GM18526 (cell line): Measurements from ENCODE around the gene SPNS2.

ENCODE experiments used
- POLR2A ChIP-seq: IDR thresholded peaks from 3 replicates; pipeline ENCODE4 v1.6.1; 2011; ENCODE audit not compliant: insufficient read length; ENCODE audit errors: extremely low read depth

SPNS2 gene

DNA sequence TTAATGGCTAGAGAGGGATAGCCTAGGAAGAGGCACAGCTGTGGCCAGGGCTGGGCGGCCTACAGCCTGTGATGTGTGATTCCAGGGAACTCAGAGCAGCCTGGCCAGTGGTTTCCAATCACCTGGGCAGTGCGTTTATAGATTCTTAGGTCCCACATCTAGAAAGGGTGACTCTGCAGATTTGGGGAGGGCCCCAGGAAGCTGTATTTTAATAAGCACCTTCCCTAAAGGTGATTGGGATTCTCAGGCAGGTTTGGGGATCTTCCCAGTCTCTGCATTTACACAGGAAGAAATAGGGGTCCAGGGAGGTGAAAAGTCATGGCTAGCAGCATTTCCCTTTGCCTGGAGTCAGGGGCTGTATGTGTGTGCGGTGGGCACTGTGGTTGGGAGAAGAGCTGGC, 9.5 kb downstream of the SPNS2 start:
- no peak for TF ChIP-seq POLR2A

GRCh38 chr17:4509401-4509800, 10.7 kb downstream of the SPNS2 start:
- TF ChIP-seq POLR2A: no peak

DNA sequence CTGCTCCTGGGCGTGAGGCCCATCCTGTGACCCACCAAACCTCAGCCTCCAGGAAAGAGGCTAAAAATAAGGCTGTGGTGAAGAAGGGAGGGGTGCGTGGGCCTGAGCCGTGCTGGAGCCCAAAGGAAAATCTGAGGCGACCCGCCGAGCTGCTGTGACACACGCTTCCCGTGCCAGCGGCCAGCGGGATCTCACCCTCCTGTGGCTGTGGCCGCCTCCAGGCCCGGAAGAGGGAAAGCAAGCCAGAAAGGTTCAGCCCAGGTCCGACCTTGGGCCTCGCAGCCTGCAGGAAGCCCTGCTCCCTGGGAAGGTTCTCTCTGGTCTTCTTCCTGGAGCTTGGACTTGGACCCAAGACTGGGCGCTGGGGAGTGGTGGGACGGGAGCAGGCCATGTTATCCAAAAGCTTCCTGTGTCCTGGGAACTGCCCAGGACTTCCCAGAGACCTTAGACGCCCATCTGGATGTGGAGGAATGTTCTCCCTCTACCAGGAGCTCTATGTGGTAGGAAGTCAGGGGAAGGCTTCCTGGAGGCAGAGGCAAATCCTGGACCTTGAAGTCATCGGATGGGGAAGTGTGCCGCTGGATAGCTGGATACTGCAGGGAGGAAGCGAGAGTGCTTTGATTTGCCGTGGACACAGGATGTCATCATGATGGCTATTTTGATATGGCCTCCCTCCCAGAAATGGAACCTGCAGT, 11.4 kb downstream of the SPNS2 start:
- TF ChIP-seq POLR2A: no peak

GRCh38 chr17:4510618-4510941, 11.9 kb downstream of the SPNS2 start:
- no peak for TF ChIP-seq POLR2A

- no peak for TF ChIP-seq POLR2A
Measured at GRCh38 chr17:4511199-4511932, 12.7 kb downstream of the SPNS2 start.

DNA sequence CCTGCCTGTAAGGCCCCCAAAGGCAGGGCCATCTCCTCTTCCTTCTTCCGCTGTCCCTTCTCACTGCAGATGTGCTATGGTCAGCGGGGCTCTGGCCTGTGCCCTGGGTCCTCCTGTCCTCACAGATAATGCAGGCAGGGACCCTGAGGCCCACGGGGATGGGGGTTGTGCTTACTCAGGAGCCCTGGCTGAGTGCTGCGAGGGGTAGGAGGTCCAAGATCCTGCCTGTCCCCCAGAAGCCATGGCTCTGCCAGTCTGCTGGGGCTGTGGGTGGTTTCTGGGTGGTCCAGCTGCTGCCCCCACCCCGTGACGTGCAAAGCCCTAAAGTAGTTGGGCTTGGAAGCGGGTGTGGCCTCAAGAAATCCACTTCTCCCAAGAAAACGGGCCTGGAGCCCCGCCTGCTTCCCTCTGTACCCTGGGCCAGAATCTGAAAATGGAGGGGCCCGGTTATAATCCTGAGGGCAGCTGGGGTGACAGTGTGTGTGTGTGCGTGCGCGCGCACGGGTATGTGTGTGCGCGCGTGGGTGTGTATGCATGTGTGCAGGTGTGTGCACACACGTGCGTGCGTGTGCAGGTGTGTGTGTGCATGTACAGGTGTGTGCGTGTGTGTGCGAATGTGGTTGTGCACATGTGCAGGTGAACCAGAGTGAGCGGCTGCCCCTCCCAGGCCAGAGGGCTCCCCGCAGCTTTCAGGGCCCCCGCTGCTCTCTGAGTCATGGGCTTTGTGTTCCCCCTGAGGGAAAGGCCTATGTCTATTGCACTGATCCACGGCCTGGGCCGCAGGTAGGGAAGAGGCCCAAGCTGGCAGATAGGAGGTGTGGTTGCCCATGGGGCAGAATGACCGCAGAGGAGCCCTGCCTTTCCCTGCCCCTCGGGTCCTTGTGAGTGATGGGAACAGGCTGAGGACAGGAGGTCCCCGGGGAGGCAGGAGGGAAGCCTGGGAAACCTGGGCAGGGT, 13.8 kb downstream of the SPNS2 start:
- no peak for TF ChIP-seq POLR2A

GRCh38 chr17:4513113-4514032, 14.7 kb downstream of the SPNS2 start:
- TF ChIP-seq POLR2A: no peak

GRCh38 chr17:4514206-4514605, 15.5 kb downstream of the SPNS2 start:
- TF ChIP-seq POLR2A: no peak

GRCh38 chr17:4514779-4515178, 16.1 kb downstream of the SPNS2 start:
- TF ChIP-seq POLR2A: no peak

DNA sequence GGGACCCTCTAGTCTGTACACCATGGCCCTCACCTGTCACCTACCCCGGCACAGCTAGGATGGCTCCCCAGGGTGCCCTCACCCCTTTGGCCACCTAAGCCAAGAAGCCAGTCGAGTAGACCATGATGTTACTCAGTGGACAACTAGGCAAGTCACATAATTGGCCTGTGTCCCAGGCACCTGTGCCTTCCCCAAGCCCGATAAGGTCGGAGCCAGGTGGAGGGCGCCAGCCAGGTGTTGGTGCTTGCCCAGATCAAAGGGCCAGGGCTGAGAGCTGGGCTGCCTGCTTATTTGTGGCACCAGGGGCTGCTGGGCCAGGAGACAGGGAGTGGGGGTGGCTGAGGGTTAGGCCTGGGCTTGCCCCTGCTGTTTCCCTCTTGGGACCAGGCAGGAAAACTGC, 16.8 kb downstream of the SPNS2 start:
- no peak for TF ChIP-seq POLR2A

DNA sequence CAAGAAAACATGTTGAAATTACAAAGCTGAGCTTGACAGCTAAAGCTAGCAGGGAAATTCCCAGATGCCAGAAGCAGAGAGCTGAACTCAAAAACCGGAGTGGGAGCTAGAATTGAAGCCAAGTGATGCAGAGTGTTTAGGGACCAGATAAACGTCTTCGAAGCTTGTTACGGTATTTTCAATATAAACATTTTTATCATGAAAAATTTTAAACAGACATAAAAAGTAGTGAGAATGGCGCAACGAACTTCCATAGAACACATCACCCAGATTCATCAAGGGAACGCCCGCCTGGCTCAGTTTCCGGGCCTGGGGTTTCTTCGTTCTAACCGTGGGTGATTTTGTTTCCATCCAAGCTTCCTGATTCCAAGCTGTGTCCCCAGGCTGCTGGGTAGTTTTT, 18.1 kb downstream of the SPNS2 start:
- no peak for TF ChIP-seq POLR2A

DNA sequence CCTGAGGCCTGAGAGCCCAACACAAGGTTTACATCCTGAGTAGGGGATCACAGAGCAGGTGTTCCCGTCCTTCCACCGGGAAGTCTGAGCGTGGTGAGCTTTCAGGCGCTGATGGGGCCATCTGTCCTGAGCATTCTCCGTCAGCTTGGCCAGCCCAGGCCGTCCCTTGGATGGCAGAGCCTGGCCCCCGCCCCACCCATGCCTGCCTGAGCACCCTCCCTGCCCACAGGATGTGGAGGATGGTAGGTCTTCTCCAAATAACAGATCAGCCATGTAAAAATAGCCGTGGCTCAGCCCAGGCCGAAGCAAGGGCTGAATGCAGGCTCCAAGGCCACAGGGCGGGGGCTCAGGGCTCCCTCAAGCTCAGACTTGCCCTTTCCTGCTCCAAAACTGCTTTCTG, 20.2 kb downstream of the SPNS2 start:
- TF ChIP-seq POLR2A: no peak

- no peak for TF ChIP-seq POLR2A
Measured at GRCh38 chr17:4519361-4519788, 20.7 kb downstream of the SPNS2 start.

- TF ChIP-seq POLR2A: no peak
Measured at GRCh38 chr17:4520060-4520893, 21.6 kb downstream of the SPNS2 start.
